CD4-positive, alpha-beta T cell treated with Interleukin-17A for 1 hour (primary cell): Measurements from ENCODE around the gene SMIM10L2A.
"Not testable (repeated sequence)": the region's sequence is repeated elsewhere in the genome, so short reads cannot be mapped to it uniquely, and the experiment has no call there.

Experiments
- DNase-seq: peaks from one replicate; pipeline ENCODE4 v3.0.0-alpha.2; 2020

Gene SMIM10L2A

GRCh38 chrX:135461756-135462155 lies 40.0 kb downstream of the SMIM10L2A start:
- DNase-seq: not testable (repeated sequence)

- peak; percentile 12 for DNase-seq
Measured at GRCh38 chrX:135463937-135464336, 42.2 kb downstream of the SMIM10L2A start.

GRCh38 chrX:135476378-135476777 lies 54.6 kb downstream of the SMIM10L2A start:
- no peak for DNase-seq

- DNase-seq: peak; percentile 50
Measured at GRCh38 chrX:135477576-135477975, 55.8 kb downstream of the SMIM10L2A start.
